Activated naive CD4-positive, alpha-beta T cell (primary cell): ENCODE results near the gene PCSK9.

Experiments used
- DNase-seq, 4 experiments: peaks; one replicate each; lab custom pipeline; 2025; lab: John Stamatoyannopoulos, UW

Gene PCSK9

DNA sequence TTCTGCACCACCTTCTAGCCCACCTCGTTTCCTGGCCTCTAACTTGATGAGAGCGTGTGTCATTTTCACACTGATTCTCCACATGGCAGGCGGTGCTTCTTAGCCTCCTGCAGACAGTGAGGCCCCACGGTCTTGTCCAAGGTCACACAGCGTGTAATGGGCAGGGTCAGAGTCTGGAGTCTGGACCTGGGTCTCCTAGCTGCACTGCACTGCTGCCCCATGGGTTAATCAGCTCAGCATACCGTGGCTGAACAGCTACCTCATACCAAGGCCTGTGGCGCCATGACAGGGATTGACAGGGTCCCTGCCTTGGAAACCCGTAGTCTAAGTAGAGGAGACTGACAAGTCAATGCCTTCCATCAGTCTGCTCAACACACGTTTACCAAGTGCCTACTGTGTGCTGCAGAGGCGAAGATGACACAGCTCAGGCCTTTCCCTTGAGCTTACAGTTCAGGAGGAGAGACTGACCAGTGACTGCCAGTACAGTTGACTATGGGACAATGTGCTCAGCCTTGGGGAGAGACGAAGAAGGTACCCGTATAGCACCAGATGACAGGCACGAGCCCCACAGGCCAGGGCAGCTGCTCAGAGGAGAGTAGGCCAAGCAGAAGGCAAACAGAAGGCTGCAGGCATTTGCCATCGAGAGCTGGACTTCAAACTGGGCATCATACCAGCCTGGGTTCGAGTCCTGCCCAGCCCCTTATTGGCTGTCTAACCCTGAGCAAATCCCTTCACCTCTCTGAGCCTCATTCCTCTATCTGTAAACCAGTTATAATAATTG is 5.5 kb downstream of the PCSK9 start:
- no peak for DNase-seq

DNA sequence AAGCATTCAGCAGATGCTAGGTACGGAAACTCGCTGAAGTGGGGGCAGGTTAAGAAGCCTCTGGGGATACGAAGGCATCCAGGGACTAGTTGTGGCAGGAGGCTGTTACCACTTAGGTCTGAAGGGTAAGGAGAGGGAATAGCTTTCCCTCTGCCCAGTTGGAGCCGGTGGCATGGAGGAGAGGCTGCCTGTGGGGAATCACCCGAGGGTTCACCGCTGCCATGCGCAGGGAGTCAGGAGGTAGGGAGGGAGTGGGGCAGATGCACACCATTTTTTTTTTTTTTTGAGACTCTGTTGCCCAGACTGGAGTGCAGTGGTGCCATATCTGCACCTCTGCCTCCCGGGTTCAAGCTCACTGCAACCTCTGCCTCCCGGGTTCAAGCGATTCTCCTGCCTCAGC is 6.1 kb downstream of the PCSK9 start:
- DNase-seq = no peak

DNA sequence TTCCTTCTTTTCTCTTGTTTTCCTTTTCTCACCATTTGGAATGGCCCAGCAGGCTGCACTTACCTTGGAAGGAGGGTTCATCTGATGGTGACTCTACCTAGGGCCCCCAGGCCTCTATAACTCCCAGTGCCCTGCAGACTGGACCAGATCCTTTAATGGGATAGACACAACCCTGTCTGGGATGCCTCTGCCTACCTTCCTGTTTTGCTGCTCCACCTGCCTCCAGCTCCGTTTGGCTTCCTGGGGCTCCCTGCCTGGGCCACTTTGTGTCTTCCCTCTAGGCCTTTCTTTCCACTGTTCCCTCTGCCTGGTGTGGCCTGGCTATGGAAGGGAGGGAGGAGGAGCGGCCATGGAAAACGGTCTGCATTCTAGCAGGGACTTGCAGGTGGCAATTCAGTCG is 7.5 kb downstream of the PCSK9 start:
- DNase-seq = no peak

DNA sequence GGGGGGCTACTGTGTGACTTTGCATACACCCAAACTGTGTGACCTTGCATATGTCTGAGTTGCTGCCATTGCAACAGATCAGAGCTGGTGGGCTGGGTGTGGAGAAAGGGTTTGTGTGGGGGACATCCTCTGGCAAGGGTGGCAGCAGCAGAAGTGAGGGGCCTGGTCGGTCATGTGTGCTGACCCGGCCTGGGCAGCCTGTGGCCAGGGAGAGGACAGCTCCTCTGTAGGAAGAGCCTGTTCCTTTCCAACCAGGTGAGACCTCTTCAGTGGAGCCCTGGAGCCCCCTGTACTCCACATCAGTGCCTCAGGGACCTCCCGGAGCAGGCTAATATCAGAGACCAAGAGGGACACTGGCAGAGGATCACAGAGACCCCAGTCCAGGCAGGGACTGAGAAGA is 8.3 kb downstream of the PCSK9 start:
- DNase-seq = no peak

DNA sequence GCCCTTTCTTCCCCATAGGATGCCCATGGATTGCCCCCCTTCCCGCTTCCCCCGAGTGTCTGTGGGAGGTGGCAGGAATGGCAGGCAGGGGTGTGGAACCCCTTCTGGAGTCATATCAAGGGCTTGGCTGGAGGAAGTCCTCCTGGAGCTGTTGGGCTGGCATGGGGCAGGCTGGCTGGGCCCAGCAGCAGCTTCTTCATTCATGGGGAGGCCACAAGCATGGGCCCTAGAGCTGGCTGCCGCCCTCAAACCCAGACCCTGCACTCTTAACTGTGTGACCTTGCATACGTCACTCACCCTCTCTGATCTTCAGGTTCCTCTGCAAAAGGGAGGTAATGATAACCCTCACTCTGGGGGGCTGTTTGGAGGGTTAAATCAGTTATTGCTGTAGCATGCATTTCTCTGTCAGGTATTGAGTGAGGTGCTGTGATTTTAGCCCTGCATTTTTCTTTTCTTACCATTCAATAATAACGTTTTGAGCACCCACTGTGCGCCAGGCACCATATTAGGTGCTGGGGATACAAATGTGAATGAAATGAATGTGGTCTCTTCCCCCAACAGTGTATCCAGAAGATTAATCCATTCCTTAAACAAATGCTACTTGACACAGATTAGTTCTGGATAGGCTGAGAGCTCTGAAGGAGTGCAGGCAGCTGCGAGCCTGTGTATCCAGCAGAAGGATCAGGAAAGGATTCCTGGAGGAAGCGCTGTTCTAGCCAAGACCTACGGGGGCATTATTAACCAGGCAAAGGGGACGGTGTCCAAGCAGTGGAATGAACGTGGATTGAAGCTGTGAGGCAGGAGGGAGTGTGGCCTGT is 9.3 kb downstream of the PCSK9 start:
- DNase-seq = no peak

DNA sequence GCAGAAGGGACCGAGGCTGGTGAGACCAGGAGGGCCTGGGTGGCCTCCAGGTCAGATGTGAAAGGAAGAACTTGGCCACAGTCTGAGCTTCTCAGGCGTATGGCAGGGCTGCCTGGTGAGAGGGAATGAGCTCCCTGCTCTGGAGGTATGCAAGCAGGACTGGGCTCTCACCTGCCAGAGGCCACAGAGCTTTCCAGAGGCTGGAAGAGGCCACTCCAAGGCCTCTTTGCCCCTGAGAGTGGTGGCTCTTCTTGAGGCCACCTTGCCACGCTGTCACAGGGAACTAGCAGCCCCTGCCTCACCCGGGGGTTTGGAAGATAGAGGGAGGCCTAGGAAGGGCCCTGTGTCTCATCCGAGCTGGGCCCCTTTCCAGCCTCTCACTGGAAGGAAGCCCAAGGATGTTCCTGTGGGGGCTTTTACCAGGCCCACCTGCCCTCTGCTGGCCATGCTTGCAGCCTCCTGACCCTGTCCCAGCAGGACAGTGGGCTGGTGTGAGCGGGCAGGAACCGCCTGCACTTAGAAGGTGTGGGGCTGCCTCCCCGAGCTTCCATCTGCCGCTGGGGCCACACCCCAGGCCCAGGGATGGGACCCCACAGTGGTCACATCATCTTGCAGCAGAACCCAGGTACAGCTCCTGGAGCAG is 10.0 kb downstream of the PCSK9 start:
- DNase-seq = no peak

DNA sequence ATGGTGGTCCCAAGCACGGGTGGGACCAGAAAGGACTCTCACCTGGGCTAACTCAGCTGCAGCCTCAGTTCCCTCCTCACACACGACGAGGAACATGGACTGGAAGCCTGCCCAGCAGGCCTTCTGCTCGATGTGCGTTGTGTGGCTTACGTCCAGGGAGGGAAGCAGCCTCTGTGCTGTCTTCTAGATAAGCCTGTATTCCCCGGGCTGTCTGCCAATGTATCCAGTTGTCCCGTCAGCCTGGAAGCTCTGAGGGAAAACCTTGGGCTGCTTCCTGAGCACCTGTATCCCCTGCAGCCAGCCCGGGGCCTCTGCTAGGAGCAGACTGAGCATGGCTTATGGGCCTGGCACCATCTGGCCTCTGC is 10.5 kb downstream of the PCSK9 start:
- no peak for DNase-seq

DNA sequence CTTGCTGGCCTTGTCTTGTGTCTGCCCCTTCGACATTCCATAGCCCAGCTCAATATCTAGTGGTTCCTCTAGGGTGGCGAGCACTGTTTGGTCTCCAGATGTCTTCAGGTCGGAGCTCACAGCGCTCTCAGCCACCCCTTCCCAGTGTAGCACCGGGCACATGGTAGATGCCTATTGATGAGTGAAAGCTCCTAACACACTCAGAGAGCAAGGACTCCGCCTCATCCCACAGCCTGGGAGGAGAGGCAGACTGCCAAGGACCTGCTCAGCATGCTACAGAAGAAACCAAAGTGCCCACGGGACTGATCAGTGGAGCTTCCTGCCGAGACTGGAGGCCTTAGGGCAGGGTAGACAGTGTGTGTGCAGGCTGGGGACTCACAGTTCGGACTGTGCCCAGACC is 10.9 kb downstream of the PCSK9 start:
- DNase-seq = no peak

DNA sequence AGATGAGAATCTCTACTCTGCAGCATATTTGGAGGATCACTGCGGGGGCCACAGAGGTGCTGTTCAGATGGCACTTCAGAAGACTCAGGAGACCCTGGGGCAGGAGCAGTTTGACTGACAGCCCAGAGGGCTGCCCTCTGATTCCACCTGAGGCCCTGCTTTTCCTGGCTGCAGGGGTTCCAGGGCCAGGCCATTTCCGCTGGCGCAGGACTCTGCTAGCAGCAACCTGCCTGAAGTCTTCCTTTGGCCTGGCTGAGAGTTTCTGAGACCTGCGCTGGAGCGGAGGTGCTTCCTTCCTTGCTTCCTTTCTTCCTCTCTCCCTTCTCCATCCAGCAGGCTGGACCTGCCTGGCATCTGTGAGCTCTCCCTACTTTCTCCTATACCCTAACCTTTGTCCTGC is 11.8 kb downstream of the PCSK9 start:
- no peak for DNase-seq

DNA sequence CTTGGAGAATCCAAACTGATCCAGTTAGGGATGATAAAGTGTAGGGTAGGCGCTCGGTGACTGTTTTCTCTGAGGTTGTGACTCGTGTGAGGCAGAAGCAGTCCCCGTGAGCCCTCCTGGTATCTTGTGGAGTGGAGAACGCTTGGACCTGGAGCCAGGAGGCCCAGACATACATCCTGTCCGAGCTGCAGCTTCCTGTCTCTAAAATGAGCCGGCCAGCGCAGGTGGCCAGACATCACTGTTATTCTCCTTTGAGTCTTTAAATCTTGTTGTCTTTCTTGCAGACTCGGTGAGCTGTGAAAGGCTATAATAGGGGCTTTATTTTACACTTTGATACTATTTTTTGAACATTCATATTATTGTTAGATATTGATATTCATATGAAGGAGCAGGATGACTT is 12.3 kb downstream of the PCSK9 start:
- no peak for DNase-seq

DNA sequence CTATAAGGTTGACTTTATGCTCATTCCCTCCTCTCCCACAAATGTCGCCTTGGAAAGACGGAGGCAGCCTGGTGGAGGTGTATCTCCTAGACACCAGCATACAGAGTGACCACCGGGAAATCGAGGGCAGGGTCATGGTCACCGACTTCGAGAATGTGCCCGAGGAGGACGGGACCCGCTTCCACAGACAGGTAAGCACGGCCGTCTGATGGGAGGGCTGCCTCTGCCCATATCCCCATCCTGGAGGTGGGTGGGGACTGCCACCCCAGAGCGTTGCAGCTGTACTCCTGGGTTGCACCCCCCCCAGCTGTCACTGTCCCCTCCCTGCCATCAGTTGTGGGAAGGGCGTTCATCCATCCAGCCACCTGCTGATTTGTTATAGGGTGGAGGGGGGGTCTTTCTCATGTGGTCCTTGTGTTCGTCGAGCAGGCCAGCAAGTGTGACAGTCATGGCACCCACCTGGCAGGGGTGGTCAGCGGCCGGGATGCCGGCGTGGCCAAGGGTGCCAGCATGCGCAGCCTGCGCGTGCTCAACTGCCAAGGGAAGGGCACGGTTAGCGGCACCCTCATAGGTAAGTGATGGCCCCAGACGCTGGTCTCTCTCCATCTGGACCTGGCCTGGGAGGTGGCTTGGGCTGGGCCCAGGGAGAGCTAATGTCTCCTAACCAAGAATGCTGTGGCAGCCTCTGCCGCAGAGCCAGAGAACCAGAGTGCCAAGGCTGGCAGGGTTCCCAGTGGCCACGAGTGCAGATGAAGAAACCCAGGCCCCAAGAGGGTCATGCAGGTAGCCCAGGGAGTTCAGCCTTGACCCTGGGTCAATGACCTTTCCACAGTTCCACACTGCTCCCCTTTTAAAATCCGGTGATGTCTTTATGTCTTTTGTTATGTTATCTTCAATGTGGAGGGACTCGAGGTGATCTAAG is 13.1 kb downstream of the PCSK9 start:
- DNase-seq = no peak

DNA sequence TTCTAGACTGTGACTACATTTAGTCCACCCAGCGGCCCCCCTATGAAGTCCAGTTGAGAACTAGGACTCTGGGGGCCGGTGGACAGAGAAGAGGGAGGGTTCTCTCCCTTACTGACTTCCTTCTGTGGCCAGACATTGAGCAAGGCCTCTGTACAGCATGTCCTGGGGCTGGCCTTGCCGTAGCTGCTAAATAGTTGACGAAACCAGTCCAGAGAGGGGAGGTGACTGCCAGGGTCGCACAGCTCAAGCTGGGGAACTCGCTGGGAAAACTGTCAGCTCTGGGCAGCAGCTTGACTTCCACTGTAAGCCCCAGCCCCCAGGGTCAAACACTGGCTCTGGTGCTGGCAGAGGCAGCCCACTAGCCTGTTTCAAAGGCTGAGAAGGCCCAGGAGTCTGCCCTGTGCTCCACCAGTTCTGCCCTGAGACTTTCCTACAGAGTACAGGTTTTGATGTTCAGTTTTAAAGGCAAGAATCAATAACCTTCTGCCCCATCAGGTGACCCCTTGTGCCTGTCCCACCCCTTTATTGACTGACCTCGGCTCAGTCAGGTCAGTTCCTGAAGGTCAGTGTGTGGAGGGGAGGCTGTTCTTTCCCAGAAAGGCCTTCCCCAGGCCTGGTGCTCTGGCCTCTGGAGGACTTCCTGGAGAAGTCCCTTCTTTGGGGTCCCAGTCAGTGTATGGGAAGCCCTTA is 14.1 kb downstream of the PCSK9 start:
- no peak for DNase-seq

DNA sequence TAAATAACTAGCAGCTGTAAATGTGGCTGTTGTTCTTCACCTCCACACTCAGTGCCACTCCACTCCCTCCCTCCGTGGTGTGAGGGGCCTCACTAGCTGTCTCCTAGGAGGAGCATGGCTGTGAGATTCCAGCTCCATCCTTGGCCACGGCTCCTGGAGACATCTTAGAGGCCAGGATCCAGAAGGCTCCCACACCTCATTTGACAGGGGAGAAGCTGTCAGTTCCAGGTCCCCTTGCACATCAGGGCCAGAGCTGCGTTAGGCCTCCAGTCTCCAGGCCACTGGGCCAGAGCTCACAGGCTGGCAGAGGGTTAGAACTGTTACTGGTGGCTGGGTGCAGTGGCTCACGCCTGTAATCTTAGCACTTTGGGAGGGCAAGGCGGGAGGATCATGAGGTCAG is 15.0 kb downstream of the PCSK9 start:
- DNase-seq = no peak

DNA sequence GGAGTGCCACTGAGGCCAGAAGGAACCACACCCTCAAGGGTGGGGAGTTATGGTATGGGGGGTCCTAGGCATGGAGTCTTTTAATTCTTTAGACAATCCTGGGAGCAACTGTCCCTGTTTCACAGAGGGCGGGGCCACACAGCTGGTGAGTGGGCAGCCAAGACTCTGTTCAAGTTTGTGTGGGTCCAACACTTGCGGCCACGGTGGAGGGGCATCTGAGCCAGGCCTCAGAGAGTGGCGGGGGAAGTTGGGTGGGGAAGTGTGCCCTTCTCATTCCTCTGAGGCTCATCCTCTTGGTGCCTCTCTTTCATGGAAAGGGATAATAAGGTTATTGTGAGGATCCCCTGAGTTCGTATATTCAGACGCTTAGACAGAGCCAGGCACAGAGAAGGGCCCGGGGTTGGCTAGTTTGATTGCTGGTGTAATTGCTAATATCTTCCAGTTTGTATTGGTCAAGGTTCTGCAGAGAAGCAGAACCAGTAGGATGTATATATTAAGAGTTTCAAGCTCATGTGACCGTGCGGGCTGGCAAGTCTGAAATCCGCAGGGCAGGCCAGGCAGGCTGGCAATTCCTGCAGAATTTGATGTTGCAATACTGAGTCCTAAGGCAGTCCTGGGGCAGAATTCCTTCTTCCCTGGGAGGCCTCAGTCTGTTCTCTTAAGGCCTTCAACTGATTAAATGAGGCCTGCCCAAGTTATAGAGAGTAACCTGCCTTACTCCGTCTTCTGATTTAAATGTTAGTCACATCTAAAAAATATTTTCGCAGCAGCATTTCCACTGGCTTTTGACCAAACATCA is 15.9 kb downstream of the PCSK9 start:
- DNase-seq = no peak

DNA sequence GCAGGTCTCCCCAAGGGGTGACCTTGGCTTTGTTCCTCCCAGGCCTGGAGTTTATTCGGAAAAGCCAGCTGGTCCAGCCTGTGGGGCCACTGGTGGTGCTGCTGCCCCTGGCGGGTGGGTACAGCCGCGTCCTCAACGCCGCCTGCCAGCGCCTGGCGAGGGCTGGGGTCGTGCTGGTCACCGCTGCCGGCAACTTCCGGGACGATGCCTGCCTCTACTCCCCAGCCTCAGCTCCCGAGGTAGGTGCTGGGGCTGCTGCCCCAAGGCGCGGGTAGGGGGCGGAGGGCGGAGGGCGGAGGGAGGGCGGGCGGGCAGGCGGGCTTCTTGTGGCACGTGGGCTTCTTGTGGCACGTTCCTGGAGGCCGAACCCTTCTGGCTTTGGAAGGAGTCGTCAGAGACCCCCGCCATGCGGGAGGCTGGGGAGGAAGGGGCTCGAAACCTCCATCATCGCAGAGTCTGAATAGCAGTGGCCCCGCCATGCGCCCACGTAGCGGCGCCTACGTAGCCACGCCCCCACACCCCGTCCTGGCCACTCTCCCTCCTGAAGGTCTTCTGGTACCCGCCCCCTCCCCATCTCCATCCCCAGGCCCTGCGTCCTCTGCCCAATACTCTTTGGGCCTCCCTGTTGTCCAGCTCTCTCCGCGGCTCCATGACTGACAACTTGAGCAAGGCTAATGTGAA is 16.7 kb downstream of the PCSK9 start:
- DNase-seq = no peak

DNA sequence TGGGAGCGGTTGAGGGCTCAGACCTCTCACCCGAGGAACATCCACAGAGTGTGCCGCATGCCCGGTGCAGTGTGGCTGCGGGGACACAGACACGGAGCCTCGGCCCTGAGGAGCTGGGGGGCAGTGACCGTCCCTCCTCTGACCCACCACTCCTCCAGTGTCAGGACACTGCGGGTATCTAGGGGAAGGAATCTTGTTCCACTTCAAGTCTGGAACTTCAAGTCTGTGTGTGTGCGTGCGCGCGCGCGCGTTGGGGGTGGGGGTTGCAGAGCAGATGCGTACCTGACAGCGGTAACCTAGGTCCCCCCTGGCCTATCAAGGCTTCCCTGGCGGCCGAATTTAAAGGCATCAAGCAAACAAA is 17.3 kb downstream of the PCSK9 start:
- DNase-seq = no peak

DNA sequence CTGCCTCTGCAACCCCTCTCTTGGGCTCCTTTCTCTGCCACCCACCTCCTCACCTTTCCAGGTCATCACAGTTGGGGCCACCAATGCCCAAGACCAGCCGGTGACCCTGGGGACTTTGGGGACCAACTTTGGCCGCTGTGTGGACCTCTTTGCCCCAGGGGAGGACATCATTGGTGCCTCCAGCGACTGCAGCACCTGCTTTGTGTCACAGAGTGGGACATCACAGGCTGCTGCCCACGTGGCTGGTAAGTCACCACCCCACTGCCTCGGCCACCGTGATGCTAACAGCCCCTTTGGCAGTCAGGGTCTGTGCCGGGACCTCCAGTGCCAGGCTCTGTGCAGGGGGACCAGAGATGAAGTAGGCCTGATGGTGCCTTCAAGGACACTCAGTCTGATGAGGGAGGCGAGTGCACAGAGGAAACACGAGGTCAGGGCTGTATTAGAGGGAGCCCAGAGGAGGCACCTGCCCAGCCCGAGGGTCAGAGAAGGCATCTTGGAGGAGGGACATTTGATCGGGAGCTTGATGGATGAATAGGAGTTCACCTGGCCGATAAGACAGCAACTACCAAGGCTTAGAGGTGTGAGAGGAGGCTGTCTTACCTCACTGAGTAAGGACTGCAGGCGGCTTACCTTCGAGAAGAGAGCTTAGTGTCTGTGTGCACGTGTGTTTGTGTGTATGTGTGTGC is 18.1 kb downstream of the PCSK9 start:
- no peak for DNase-seq

DNA sequence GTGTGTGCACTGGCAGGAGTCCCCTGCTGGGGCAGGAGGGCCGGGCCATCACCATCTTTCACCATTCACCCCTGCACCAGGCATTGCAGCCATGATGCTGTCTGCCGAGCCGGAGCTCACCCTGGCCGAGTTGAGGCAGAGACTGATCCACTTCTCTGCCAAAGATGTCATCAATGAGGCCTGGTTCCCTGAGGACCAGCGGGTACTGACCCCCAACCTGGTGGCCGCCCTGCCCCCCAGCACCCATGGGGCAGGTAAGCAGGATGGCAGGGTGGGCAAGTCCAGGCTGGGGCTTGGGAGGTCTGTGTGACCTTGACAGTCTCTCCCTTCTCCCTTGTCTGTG is 18.6 kb downstream of the PCSK9 start:
- DNase-seq = no peak

DNA sequence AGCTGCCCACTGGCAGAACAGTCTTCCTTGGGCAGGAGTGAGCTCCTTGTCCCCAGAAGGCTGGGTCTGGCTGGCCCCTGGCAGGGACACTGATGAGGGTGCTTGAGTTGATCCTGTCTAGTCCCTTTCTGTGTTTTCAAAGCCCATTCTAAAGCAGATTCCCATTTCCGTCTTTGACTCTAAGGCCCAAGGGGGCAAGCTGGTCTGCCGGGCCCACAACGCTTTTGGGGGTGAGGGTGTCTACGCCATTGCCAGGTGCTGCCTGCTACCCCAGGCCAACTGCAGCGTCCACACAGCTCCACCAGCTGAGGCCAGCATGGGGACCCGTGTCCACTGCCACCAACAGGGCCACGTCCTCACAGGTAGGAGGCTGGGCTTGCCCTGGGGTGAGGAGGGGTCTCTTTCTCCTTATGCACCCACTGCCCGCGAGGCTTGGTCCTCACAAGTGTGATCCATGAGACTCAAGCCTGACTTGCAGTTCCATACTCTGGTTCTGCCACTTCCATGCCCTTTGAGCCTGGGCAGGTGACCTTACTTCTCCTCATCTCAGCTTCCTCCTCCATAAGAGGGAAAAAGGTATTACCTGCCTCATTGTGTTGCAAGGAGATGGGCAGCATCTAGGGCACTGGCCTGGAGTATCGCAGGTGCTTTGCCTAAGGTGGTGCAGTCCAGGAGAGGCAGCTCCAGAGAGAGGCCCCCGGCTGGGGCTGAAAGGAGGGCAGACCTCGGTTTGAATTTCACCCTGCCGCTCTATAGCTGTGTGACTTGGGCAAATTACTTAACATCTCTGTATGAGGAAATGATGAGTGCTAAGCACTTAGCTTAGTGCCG is 20.2 kb downstream of the PCSK9 start:
- DNase-seq = no peak
